Measurements from ENCODE around the gene LMAN1L.
"Not testable (repeated sequence)": the region's sequence is repeated elsewhere in the genome, so short reads cannot be mapped to it uniquely, and the experiment has no call there.

Gene LMAN1L

DNA sequence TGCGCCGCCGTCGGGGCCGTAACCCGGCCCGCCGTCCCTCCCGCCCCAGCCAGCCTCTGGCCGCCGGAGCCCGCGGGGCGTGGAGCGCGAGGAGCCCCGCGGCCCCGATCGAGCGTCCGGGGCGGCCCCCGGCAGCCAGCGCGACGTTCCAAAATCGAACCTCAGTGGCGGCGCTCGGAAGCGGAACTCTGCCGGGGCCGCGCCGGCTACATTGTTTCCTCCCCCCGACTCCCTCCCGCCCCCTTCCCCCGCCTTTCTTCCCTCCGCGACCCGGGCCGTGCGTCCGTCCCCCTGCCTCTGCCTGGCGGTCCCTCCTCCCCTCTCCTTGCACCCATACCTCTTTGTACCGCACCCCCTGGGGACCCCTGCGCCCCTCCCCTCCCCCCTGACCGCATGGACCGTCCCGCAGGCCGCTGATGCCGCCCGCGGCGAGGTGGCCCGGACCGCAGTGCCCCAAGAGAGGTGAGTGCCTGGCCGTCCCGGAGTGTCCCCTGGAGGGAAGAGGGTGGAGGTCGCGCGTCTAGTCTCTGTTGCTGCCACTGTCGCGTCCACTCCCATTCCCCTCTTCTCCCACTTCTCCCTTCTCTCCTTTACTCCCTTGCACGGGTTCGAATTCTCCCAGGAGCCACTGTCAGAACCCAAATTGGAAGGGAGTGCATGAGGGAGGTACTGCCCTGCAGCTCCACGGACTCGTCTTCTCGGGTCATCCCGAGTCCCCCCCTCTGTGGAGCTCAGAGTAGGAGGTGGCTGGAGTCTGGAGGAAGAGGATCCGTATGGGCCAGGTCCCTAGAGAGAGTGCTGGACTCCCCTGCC lies 30.2 kb upstream of the LMAN1L start:
- no peak for FAIRE-seq

DNA sequence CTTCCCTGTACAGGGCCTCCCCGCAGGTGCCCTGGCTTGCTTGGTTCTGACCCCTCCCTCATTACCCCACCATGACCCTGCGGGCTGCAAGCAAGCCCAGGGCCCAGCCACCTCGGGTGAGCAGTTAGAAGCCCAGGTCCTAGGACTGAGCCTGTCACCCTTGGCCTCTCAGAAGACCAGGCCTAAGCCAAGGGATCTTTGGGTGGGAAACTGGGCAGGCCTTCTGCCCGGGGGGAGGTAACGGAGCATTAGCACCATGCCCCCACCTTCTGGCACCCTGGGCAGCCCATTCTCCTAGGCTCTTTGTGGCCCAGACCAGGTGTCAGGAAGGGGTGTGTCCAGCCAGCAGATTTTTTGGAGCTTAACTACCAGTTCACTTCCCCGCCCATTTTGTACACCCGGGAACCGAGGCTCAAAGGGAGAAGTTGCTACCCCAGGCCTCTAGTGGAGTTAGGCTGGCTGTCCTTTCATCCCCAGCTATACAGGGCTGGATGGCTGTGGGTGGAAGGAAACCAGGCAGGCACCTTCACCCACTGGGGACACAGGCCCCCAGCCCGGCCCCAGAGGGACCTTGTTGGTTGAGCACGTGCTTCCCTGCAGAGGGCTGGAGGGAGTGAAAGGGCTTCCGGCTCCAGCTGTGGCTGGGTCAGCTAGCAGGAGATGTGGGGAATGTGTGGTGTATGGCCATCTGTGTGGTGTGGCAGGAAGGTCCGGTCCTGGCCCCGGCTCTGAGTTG lies 29.4 kb upstream of the LMAN1L start:
- FAIRE-seq: no peak

DNA sequence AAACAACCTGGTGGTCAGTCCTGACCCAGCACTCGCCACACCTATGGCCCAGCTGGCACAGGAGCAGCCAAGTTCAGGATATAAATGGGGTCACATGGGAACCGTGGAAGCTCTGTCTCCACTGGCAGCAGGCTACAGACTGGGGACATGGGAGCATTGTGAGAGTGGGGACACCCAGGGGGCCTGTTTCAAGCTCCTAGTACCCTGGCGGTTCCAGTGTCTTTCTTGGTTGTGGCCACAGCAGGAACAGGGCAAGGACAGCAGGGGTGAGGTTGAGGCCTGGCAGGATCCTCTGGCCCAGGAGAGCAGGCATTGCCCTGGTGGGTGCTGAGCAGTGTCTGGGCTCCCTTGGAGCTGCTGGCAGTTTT lies 28.8 kb upstream of the LMAN1L start:
- no peak for FAIRE-seq

DNA sequence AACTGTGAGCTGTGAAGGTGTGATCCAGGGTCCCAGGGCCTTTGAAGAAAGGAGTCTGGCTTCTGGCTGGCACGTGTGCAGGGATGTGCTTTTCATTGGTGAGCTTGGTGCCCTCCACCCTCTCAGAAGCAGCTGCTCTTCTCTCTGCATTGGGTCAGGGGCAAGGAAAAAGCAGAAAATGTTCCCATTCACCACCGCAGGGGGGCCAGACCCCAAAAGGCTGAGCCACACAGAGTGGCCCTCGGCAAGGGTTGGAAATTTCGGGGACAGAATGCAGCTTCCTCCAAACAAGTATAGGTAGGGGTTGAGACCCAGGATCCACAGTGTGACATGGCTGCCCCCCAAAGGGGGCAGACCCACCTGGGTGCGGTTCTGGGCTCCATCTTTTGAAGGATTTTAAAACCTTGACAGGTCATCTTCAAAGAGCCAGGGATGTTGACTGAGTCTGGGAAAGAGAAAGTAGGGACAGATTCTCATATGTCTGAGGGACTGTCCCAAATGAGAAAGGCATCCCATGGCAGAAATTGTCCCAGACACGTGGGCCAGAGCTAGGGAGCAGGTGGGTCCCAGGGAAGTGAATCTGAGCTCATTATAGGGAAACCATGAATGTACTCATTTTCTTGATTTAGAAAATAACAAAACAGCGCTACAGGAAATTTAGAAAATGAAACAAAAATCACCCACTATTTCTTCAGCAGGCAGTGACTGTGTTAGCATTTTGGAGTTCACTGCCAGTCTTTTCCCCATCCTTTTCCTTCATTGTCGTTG lies 28.0 kb upstream of the LMAN1L start:
- FAIRE-seq: no peak

DNA sequence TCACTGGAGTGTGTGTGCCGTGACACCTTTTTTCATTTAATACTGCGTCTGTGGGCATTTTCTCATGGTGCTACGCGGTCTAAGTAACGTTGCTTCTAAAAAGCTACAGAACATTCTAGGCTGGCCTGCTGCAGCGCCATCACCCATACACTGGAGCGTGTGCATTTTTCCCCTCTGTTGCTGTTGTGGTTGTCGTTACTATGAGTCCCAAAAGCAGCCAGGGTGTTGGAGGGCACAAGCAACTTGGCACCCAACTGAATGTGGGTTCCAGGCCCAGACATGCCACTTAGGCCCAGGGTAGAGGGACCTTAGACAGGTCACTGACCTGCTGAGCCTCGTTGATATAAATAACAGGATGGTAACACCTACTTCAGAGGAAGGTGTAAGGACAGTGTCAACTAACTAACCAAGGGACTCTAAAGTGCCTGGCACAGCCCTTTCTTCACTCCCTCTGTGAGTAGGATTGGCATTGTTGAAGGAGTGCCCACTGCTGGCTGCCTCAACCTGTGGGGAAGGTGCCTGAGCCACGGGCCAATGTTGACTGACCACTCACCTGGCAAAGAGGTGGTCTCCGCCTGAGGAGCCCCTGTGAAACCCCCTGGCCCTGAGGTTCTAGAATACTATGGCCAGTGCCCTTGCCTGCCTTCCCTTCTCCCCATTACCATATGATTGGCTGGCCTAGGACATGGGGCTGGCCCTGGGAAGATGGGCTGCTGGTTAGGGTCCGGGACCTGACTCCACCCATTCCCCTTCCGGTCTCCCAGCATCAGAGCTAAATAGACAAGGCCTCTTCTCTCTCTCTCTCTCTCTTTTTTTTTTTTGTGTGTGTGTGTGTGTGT lies 27.2 kb upstream of the LMAN1L start:
- FAIRE-seq: no peak

DNA sequence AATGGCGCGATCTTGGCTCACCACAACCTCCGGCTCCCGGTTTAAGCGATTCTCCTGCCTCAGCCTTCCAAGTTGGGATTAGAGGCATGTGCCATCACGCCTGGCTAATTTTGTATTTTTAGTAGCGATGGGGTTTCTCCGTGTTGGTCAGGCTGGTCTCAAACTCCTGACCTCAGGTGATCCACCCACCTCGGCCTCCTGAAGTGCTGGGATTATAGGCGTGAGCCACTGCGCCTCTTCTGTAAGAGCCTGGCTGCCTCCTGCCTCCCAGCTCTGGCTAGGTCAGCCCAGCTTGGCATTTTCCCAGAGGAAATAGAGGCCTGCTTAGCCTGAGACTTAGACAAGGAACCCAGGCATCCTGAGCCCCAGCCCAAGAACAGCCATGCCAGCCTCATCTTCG lies 26.6 kb upstream of the LMAN1L start:
- not testable (repeated sequence) for FAIRE-seq

DNA sequence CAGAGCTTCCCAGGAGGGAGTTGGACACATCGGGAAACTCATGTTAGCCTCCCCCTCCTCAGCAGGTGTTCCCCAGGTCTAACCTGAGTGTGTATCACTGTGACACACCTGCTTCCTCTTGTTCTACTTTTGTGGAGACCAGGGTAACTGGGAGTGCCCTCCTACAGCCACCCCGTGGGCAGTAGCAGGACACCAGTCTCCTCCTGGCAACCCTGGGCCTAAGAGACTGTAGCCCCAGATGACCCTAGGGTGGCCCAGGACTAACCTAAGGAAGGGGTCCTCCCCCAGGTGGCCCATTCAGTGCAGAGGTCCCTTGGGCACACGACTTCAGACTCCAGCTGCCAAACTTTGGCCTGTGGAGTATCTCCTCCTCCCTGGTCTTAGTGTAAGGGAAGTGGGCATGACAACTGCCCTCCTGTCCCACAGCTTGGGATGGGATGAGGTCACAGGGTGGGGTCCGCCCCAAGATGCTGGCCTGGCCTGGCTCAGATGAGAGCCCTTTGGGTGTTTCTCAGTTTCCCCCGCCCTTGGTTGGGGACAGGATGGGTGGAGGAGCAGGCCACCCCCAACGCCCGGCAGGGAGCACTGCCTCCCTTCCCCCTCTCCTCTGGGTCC lies 26.0 kb upstream of the LMAN1L start:
- no peak for FAIRE-seq

DNA sequence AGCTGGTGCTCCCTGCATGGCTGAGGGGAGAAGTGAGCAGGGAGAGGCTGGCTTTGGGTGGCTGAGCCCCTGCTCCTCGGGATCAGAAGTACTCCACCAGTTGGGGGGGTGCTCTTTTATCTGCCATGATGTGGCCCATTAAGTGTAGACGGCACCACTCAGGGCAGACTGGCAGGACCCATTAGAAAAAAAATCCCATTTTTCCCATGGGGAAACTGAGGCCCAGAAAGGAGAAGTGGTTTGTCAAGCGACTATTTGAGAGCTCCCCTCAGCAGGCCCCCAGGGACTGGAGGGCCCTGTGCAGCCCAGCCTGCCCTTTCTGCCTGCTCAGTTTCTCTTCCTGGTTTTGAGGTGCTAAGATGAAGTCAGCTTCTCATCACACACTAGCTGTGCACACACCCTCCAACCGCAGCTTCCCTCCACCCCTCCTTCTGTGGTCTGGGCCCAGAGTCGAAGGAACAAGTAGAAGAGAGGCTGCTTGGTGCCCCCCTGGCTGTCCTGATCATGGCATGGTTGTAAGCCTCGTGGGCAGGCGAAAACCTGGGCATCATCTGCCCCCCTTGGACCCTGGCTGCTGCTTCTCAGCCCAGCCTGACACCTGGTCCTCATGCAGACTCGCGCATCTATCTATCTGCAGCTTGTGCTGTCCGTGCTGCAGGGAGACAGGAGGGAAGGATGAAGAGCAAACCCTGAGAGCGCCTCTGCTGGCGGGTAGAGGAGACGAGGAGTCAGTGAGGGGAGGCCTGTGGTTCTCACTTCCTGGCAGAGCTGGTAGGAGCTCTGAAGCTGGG lies 25.2 kb upstream of the LMAN1L start:
- FAIRE-seq: no peak

DNA sequence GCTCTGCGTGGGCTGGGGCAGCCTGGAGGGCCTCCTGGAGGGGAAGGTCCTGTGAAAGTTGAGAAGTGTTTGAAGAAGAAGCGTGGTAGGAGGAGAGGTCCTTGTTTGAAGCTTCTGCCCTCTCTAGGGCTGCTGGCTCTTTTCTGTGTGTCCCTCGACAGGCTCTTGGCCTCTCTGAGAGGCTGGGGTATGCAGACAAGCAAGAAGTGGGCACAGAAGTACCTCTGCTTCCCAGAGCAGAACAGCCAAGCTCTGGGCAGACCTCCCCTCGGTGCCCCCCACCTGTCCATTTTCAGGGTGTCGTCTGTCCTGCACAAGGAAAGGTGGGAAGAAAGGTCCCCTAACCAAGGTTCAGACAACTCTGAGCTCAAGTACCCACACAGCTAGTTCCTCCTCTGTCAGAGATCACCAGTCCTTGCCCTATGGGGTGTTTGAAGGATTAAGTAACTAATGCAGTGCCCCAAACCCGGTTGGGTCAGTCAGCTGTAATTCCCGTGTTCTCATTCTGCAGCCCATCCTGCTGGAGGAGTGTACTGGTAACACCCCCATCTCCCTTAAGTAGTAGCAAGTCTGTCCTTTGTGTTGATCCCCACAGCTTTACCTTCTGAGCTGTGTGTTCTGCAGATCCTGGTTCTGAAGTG lies 24.5 kb upstream of the LMAN1L start:
- FAIRE-seq: no peak

DNA sequence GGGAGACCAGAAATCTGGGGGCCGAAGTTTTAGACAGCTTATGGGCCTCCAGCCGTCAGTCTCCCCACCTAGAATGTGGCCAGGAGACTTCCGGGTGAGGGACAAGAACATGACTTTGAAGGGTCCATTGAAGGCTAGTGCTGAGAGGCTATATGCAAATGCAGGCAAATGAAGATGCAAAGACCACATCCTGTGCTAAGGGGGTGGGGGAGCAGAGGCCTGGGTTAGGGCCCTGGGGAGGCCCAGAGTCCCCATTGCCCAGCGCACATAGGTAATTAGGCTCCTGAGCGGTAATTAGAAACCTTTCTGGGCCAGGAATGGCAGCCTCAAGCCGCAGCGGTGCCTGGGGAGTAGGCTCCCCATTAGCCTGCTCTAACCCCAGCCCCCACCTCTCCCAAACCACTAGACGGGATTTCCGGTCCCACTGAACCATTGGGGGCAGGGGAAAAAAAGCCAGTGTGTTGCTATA lies 23.9 kb upstream of the LMAN1L start:
- no peak for FAIRE-seq

DNA sequence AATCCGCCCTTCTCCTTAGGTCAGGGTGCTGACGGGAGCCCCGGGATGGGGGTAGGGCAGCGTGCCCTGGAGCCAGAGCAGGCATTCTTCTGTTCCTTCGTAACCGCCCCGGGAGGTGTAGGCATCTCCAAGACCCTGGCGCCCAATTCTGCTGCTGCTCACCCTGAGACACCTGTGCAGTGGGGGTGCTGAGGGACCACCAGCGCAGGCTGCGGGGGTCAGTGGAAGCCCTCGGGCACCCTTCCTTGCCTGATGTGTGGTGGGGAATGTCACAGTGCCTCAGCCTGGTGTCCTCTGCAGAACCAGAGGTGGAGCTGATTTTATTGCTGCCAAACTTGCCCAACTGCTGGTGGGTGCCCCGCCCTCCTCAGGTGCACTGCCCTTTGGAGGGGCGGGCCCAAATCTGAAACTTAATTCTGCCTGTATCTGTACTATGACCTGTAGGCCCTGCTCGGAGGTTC lies 23.4 kb upstream of the LMAN1L start:
- no peak for FAIRE-seq

DNA sequence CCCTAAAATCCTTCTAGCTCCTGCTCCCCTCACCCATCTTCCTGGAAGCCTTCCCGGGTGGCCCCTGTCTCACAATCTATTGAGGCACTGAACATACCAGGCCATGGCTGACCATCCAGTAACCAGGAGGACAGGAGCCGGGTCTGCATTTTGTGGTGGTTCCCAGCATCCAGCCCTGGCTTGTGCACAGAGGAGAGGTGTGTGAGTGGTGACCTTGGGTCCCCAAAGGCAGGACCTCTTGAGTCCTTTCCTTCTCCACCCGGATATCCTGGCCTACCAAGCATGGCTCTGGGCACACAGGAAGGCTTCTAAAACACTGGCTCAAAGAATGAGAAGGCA lies 22.9 kb upstream of the LMAN1L start:
- no peak for FAIRE-seq

DNA sequence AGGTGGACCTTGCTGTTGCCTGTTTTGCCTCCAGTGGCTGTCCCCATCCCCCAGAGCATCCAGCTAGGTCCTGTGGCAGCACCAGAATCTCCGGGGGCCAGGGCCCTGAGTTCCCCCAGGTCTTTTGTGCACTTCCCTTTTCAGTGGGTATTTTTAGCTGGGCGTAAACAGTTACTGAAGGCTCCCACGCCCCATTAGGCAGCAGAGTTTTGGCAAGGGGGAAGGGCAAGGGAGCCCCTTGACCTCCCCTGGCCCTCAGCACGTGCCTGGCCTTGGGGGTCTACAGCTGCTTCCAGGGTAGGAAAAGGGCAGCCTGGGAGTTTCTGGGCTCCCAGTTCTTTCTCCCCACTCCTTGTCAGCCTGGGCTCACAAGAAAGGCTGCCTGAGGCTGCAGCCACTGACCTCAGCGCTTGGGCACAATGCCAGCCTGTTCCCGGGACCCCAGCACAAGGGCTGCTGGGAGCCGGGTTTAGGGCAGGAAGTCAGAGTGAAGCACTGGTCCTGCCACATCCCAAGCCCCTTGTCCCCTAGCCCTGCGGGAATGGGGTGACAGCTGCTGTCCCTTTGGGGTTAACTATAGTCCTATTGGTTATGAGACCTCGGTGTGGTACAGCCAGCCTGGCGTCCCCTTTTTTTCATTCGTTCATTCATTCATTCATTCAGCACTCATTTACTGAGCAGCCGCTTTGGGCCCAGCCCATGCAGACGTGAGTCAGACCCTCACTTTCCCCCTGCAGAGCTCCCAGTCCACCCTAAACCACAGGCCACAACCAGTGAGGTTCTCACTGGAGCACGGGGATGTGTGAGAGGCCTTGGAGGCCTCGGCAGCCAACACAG lies 22.3 kb upstream of the LMAN1L start:
- no peak for FAIRE-seq

DNA sequence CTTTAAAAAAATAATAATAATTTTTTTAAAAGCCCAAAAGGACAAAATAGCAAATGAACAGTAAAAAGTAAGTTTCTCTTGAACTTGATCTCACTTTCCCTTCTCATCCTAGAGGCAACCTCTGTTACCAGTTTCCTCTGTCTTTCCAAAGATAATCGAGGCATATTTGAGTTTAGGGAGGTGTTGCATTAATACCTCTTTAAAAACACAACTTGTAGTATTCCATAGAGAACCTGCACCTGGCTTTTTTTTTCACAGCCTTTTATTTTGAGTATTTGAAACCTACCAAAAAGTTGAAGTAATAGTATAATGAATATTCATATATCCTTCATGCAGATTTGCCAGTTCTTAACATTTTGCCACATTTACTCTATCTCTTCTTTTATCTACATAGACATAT lies 21.6 kb upstream of the LMAN1L start:
- FAIRE-seq: no peak

DNA sequence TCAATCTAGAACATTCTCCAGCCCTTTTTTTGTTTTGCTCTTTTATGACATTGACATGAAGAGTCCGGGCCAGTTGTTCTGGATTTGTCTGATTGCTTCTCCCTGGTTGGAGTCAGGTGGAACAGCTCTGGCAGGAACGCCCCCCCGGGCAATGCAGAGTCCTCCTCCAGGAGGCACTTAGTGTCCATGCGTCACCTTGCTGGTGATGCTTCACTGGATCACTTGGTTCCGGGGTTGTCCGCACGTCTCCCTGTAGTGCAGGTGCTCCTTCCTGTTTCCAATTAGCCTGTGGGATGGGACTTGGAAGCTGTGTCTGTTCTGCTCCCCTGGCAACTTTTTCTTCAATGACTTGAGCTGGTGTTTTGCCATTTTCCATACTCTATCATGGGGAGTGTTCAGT lies 21.0 kb upstream of the LMAN1L start:
- no peak for FAIRE-seq

DNA sequence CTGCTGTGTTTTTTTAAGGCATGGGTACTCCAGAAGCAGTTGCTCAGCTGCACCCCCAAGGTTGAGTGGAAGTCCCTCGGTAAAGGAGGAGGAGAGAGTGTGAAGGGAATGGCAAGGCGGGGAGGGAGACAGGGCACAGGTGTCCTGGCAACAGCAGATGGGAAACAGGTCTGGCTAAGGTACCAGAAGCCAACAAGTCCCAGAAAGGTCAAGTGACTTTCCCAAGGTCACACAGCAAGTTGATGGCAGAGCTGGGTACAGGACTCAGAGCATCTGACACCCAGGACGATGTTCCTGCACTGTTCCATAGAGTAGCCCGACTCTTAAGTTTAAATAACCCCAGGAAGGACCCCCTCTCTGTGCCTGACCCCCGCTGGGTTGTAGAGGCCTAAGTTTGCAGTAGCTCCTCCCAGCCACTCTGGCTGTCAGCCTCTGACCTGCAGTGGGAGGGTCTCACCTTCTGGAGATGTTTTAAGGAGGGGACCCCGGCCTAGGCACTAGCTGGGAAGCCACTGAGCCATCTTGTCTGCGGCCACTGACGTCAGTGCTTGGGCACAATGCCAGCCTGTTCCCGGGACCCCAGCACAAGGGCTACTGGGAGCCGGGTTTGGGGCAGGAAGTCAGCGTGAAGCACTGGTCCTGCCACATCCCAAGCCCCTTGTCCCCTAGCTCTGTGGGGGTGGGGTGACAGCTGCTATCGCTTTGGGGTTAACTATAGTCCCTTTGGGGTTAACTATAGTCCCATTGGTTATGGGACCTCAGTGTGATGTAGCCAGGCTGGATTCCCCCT lies 20.2 kb upstream of the LMAN1L start:
- FAIRE-seq: no peak

DNA sequence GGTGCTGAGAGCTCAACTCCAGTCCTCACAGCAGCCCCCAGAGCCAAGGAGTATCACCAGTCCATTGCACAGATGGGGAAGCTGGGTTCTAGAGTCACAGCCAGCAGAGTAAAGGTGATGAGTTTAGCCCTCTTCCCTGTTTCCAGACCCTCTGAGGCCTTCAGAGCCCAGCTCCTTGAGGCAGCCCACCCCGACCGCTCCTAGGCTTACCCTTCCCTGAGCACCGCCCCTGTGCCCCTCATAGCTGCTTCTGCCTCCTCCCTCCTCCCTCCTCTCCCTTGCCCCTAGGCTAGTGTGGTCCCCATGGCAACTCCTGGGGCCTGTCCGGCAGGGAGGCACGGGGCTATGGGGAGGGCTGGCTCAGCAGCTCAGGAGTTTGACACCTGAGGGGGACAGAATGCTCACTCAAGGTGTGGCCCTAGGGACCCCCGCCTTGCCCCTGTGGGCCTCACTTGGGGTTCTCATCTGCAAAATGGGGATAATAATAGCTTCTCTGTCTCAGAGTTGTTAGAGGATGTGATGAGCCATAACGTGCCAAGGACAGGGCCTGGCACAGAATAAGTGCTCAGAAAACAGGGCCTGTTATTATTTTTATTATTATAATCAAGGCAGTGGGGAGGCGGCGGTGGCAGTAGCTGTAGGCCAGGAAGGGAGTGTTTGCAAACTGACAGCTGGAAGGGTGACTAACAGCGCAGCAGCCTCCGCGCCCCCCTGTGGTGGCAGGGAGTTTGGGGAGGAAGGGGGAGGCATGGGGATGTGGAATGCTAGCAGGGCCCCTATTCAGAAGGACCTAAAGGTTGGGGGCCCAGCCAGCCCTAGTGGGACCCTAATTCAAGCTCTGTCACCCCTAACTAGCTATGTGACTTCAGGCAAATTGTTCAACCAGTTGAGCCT lies 19.3 kb upstream of the LMAN1L start:
- no peak for FAIRE-seq
